HEK293 (cell line): ENCODE results near the gene POLDIP2.
A peak's percentile ranks its signal among the peaks of the same experiment; 100 is the strongest.

Source experiments
- EGR2 ChIP-seq: fragments of 450-650 bp; formaldehyde crosslinking; IDR thresholded peaks from 2 replicates; pipeline ENCODE4 v1.5.1; 2016; ENCODE audit warnings: low read depth, missing biosample characterization, missing genetic modification characterization
- KLF16 ChIP-seq: fragments of 450-650 bp; formaldehyde crosslinking; IDR thresholded peaks from 2 replicates; pipeline ENCODE4 v1.5.1; 2017; ENCODE audit warnings: missing biosample characterization, missing genetic modification characterization
- KLF8 ChIP-seq: fragments of 450-650 bp; formaldehyde crosslinking; IDR thresholded peaks from 2 replicates; pipeline ENCODE4 v1.5.1; 2016; ENCODE audit warnings: missing biosample characterization, missing genetic modification characterization
- KLF9 ChIP-seq: fragments of 450-650 bp; formaldehyde crosslinking; IDR thresholded peaks from 2 replicates; pipeline ENCODE4 v1.5.1; 2016; ENCODE audit warnings: missing biosample characterization, missing genetic modification characterization, low read depth
- SP2 ChIP-seq: fragments of 450-650 bp; formaldehyde crosslinking; IDR thresholded peaks from 2 replicates; pipeline ENCODE4 v1.5.1; 2016; ENCODE audit warnings: missing biosample characterization, missing genetic modification characterization
- WT1 ChIP-seq: fragments of 450-650 bp; formaldehyde crosslinking; IDR thresholded peaks from 2 replicates; pipeline ENCODE4 v1.5.1; 2016; ENCODE audit warnings: missing biosample characterization, missing genetic modification characterization
- YY1 ChIP-seq: fragments of 450-650 bp; formaldehyde crosslinking; IDR thresholded peaks from 2 replicates; pipeline ENCODE4 v1.5.1; 2018; ENCODE audit warnings: missing biosample characterization, missing genetic modification characterization
- ZFHX2 ChIP-seq: fragments of 450-650 bp; formaldehyde crosslinking; conservative IDR thresholded peaks from 2 replicates; pipeline ENCODE4 v1.5.1; 2016; ENCODE audit warnings: missing biosample characterization, missing genetic modification characterization
- ZFP41 ChIP-seq: fragments of 450-650 bp; formaldehyde crosslinking; IDR thresholded peaks from 2 replicates; pipeline ENCODE4 v1.5.1; 2016; ENCODE audit warnings: missing biosample characterization, missing genetic modification characterization, borderline replicate concordance
- ZNF157 ChIP-seq: fragments of 450-650 bp; formaldehyde crosslinking; IDR thresholded peaks from 2 replicates; pipeline ENCODE4 v1.5.1; 2016; ENCODE audit warnings: missing biosample characterization, missing genetic modification characterization
- ZNF394 ChIP-seq: fragments of 450-650 bp; formaldehyde crosslinking; IDR thresholded peaks from 2 replicates; pipeline ENCODE4 v1.5.1; 2016; ENCODE audit warnings: missing biosample characterization, missing genetic modification characterization, mild to moderate bottlenecking, moderate library complexity, borderline replicate concordance
- ZNF660 ChIP-seq: fragments of 450-650 bp; IDR thresholded peaks from 2 replicates; pipeline ENCODE4 v1.5.1; 2018; ENCODE audit warnings: missing biosample characterization, mild to moderate bottlenecking, missing genetic modification characterization
- ZNF664 ChIP-seq: fragments of 450-650 bp; formaldehyde crosslinking; IDR thresholded peaks from 2 replicates; pipeline ENCODE4 v1.5.1; 2016; ENCODE audit warnings: missing biosample characterization, missing genetic modification characterization
- ZSCAN16 ChIP-seq: fragments of 450-650 bp; formaldehyde crosslinking; IDR thresholded peaks from 2 replicates; pipeline ENCODE4 v1.5.1; 2016; ENCODE audit warnings: missing biosample characterization, missing genetic modification characterization
- TF ChIP-seq, protein P1 (sequence below): fragments of 450-650 bp; formaldehyde crosslinking; IDR thresholded peaks from 2 replicates; pipeline ENCODE4 v1.5.1; 2016; ENCODE audit warnings: missing biosample characterization, missing genetic modification characterization
- TF ChIP-seq, protein P2 (sequence below): fragments of 450-650 bp; formaldehyde crosslinking; conservative IDR thresholded peaks from 2 replicates; pipeline ENCODE4 v1.5.1; 2016; ENCODE audit warnings: low read depth, missing biosample characterization, missing genetic modification characterization
- TF ChIP-seq, protein P3 (sequence below): fragments of 450-650 bp; formaldehyde crosslinking; IDR thresholded peaks from 2 replicates; pipeline ENCODE4 v1.5.1; 2016; ENCODE audit warnings: missing biosample characterization, missing genetic modification characterization
- TF ChIP-seq, protein P4 (sequence below): fragments of 450-650 bp; formaldehyde crosslinking; IDR thresholded peaks from 2 replicates; pipeline ENCODE4 v1.5.1; 2017; ENCODE audit warnings: missing biosample characterization, missing genetic modification characterization
- TF ChIP-seq, protein P5 (sequence below): fragments of 450-650 bp; formaldehyde crosslinking; IDR thresholded peaks from 2 replicates; pipeline ENCODE4 v1.5.1; 2016; ENCODE audit warnings: missing biosample characterization, missing genetic modification characterization
- TF ChIP-seq, protein P6 (sequence below): sonication (generic); formaldehyde crosslinking; IDR thresholded peaks from 2 replicates; pipeline ENCODE4 v1.8.1; 2022; ENCODE audit warnings: mild to moderate bottlenecking, moderate library complexity, missing genetic modification reagents

The POLDIP2 gene

DNA sequence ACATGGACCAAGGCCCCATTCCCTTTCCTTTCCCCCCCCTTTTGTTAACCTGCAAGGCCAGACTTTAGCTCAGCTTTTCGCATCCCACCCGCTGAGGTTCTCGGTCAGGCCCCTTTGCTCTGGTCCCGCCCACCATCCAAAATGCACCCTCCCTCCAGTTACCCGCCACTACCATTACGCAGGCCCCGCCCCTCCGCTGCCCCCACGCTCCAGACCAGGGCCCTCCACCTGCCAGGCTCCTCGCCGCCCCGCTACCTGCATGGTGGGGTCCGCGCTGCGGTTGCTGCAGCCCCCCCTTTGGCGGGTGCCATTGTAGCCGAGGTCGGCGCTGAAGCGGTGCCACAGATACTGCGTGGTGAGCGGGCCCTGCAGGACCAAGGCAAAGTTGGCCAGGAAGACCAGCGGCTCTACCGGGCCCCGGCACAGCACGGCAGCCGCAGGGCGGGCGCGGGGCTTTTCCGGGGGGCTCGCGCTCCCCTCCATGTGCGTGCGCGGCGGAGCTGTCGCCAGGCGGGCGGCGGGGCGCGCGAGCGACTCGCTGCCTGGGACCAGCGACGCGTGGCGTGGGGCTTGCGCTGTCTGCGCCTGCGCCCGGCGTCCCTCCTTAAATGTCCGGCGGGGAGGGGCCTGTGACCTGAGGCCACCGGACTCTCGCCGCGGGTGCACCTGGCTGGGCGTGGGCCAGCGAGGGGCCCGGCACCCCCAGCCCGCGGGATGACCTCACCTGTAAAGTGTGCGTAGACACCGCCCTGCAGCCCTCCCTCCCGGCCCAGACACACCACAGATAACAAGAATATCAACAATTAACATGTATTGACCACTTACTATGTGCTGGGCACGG lies 48.5 kb upstream of the POLDIP2 start, which contains the start of gene SLC46A1 (continued):
- TF ChIP-seq, protein P1, sequence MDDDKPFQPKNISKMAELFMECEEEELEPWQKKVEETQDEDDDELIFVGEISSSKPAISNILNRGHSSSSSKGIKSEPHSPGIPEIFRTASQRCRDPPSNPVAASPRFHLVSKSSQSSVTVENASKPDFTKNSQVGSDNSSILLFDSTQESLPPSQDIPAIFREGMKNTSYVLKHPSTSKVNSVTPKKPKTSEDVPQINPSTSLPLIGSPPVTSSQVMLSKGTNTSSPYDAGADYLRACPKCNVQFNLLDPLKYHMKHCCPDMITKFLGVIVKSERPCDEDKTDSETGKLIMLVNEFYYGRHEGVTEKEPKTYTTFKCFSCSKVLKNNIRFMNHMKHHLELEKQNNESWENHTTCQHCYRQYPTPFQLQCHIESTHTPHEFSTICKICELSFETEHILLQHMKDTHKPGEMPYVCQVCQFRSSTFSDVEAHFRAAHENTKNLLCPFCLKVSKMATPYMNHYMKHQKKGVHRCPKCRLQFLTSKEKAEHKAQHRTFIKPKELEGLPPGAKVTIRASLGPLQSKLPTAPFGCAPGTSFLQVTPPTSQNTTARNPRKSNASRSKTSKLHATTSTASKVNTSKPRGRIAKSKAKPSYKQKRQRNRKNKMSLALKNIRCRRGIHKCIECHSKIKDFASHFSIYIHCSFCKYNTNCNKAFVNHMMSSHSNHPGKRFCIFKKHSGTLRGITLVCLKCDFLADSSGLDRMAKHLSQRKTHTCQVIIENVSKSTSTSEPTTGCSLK (tag by site-specific recombination), result no peak
- peak; percentile 96 for TF ChIP-seq KLF9 (tag by site-specific recombination)
- 0 out of 2 replicates have a peak, but pooled peaks have one; percentile 13 for TF ChIP-seq ZNF394 (tag by site-specific recombination)
- peak; percentile 73; the same call in 1 of the 2 replicates for TF ChIP-seq KLF8 (tag by site-specific recombination)
- peak; percentile 77; the same call in 1 of the 2 replicates for TF ChIP-seq ZNF664 (tag by site-specific recombination)
- no peak for TF ChIP-seq ZNF157 (tag by site-specific recombination)
- TF ChIP-seq YY1 (tag by site-specific recombination), result no peak
- peak; percentile 86 for TF ChIP-seq SP2 (tag by site-specific recombination)
- TF ChIP-seq, protein P2, sequence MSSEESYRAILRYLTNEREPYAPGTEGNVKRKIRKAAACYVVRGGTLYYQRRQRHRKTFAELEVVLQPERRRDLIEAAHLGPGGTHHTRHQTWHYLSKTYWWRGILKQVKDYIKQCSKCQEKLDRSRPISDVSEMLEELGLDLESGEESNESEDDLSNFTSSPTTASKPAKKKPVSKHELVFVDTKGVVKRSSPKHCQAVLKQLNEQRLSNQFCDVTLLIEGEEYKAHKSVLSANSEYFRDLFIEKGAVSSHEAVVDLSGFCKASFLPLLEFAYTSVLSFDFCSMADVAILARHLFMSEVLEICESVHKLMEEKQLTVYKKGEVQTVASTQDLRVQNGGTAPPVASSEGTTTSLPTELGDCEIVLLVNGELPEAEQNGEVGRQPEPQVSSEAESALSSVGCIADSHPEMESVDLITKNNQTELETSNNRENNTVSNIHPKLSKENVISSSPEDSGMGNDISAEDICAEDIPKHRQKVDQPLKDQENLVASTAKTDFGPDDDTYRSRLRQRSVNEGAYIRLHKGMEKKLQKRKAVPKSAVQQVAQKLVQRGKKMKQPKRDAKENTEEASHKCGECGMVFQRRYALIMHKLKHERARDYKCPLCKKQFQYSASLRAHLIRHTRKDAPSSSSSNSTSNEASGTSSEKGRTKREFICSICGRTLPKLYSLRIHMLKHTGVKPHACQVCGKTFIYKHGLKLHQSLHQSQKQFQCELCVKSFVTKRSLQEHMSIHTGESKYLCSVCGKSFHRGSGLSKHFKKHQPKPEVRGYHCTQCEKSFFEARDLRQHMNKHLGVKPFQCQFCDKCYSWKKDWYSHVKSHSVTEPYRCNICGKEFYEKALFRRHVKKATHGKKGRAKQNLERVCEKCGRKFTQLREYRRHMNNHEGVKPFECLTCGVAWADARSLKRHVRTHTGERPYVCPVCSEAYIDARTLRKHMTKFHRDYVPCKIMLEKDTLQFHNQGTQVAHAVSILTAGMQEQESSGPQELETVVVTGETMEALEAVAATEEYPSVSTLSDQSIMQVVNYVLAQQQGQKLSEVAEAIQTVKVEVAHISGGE (tag by site-specific recombination), result peak; percentile 87
- TF ChIP-seq WT1 (tag by site-specific recombination), result 0 out of 2 replicates have a peak, but pooled peaks have one; percentile 15
- peak; percentile 74 for TF ChIP-seq ZFHX2 (tag by site-specific recombination)
- TF ChIP-seq ZNF660 (tag by site-specific recombination), result 0 out of 2 replicates have a peak, but pooled peaks have one; percentile 17
- TF ChIP-seq, protein P3, sequence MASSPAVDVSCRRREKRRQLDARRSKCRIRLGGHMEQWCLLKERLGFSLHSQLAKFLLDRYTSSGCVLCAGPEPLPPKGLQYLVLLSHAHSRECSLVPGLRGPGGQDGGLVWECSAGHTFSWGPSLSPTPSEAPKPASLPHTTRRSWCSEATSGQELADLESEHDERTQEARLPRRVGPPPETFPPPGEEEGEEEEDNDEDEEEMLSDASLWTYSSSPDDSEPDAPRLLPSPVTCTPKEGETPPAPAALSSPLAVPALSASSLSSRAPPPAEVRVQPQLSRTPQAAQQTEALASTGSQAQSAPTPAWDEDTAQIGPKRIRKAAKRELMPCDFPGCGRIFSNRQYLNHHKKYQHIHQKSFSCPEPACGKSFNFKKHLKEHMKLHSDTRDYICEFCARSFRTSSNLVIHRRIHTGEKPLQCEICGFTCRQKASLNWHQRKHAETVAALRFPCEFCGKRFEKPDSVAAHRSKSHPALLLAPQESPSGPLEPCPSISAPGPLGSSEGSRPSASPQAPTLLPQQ (tag by site-specific recombination), result peak; percentile 84
- peak; percentile 66; the same call in 1 of the 2 replicates for TF ChIP-seq EGR2 (tag by site-specific recombination)
- peak; percentile 82 for TF ChIP-seq KLF16 (tag by site-specific recombination)
- TF ChIP-seq, protein P4, sequence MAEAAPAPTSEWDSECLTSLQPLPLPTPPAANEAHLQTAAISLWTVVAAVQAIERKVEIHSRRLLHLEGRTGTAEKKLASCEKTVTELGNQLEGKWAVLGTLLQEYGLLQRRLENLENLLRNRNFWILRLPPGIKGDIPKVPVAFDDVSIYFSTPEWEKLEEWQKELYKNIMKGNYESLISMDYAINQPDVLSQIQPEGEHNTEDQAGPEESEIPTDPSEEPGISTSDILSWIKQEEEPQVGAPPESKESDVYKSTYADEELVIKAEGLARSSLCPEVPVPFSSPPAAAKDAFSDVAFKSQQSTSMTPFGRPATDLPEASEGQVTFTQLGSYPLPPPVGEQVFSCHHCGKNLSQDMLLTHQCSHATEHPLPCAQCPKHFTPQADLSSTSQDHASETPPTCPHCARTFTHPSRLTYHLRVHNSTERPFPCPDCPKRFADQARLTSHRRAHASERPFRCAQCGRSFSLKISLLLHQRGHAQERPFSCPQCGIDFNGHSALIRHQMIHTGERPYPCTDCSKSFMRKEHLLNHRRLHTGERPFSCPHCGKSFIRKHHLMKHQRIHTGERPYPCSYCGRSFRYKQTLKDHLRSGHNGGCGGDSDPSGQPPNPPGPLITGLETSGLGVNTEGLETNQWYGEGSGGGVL (tag by site-specific recombination), result peak; percentile 92
- no peak for TF ChIP-seq ZFP41
- TF ChIP-seq, protein P5, sequence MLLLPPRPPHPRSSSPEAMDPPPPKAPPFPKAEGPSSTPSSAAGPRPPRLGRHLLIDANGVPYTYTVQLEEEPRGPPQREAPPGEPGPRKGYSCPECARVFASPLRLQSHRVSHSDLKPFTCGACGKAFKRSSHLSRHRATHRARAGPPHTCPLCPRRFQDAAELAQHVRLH (tag by site-specific recombination), result peak; percentile 96
- no peak for TF ChIP-seq ZSCAN16 (tag by site-specific recombination)
- TF ChIP-seq, protein P6, sequence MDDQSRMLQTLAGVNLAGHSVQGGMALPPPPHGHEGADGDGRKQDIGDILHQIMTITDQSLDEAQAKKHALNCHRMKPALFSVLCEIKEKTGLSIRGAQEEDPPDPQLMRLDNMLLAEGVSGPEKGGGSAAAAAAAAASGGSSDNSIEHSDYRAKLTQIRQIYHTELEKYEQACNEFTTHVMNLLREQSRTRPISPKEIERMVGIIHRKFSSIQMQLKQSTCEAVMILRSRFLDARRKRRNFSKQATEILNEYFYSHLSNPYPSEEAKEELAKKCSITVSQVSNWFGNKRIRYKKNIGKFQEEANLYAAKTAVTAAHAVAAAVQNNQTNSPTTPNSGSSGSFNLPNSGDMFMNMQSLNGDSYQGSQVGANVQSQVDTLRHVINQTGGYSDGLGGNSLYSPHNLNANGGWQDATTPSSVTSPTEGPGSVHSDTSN (CRISPR knock-in tag), result 0 out of 2 replicates have a peak, but pooled peaks have one; percentile 21
